OCI-LY7 (cell line): Measurements from ENCODE around the gene HCAR1. TPM values are rescaled to one million over a fixed set of nuclear protein-coding genes. Genes with fewer than 3 reads are reported as not detected.

ENCODE experiments used
- BruUV-seq: library from RNA; stranded (reverse); fragments of 400-500 nt; replicated peaks from 2 replicates; lab custom pipeline; 2021; lab: Mats Ljungman, UMichigan
- CTCF ChIA-PET: fragments of 300-600 bp; sonication (Branson Sonifier 250); formaldehyde crosslinking; loops from one replicate; lab custom pipeline; 2022; ENCODE audit warnings: antibody characterized with exemption; ENCODE audit not compliant: unreplicated experiment; lab: Charles Lee
- POLR2A ChIA-PET: fragments of 300-600 bp; sonication (Branson Sonifier 250); formaldehyde crosslinking; loops from one replicate; lab custom pipeline; 2022; ENCODE audit warnings: antibody characterized with exemption; lab: Charles Lee
- DNase-seq: peaks from one replicate; pipeline ENCODE4 v3.0.0-alpha.2; 2015; ENCODE audit warnings: low spot score
- H2AFZ ChIP-seq: fragments of 200-600 bp; sonication (generic), shearing (Covaris generic); 2 replicates; pipeline ENCODE4 v1.6.1; 2014; ENCODE audit warnings: mild to moderate bottlenecking, antibody characterized with exemption, low read length, moderate library complexity
- H3K27ac ChIP-seq: fragments of 200-600 bp; sonication (generic); 2 replicates; pipeline ENCODE4 v1.5.1; 2014; ENCODE audit warnings: mixed run types, low read depth, mild to moderate bottlenecking, moderate library complexity, low read length, inconsistent platforms; ENCODE audit not compliant: poor library complexity, severe bottlenecking
- H3K36me3 ChIP-seq: fragments of 200-600 bp; sonication (generic); 2 replicates; pipeline ENCODE4 v1.6.1; 2014; ENCODE audit warnings: mild to moderate bottlenecking, antibody characterized with exemption, low read length, moderate library complexity, mixed read lengths; ENCODE audit not compliant: insufficient read depth
- H3K4me1 ChIP-seq: fragments of 200-600 bp; sonication (generic); 2 replicates; pipeline ENCODE4 v1.5.1; 2014; ENCODE audit warnings: mild to moderate bottlenecking, low read length; ENCODE audit not compliant: insufficient read depth, poor library complexity, severe bottlenecking
- H3K4me2 ChIP-seq: fragments of 200-600 bp; sonication (generic); 2 replicates; pipeline ENCODE4 v1.6.1; 2014; ENCODE audit warnings: mild to moderate bottlenecking, low read length
- H3K4me3 ChIP-seq: fragments of 200-600 bp; sonication (generic); 2 replicates; pipeline ENCODE4 v1.5.1; 2014; ENCODE audit warnings: mild to moderate bottlenecking, low read depth, low read length; ENCODE audit not compliant: poor library complexity, severe bottlenecking
- H3K79me2 ChIP-seq: fragments of 200-600 bp; sonication (generic); 2 replicates; pipeline ENCODE4 v1.6.1; 2016; ENCODE audit warnings: low read depth, mild to moderate bottlenecking, low read length, moderate library complexity, mixed read lengths; ENCODE audit not compliant: insufficient read depth
- H3K9me2 ChIP-seq: fragments of 200-600 bp; sonication (generic); 2 replicates; pipeline ENCODE4 v1.6.1; 2016; ENCODE audit warnings: mild to moderate bottlenecking, low read length, mixed read lengths; ENCODE audit not compliant: insufficient read depth
- H3K9me3 ChIP-seq: fragments of 200-600 bp; sonication (generic); 2 replicates; pipeline ENCODE4 v1.6.1; 2014; ENCODE audit warnings: mild to moderate bottlenecking, mixed run types, low read length, mixed read lengths
- H4K20me1 ChIP-seq: fragments of 200-600 bp; sonication (generic); 2 replicates; pipeline ENCODE4 v1.6.1; 2014; ENCODE audit warnings: mild to moderate bottlenecking, antibody characterized with exemption, low read length, moderate library complexity, mixed read lengths; ENCODE audit not compliant: insufficient read depth
- EZH2phosphoT487 ChIP-seq: fragments of 200-600 bp; sonication (generic); IDR thresholded peaks from 2 replicates; pipeline ENCODE4 v1.6.1; 2018; ENCODE audit warnings: low read depth, borderline replicate concordance, mild to moderate bottlenecking, mixed run types, antibody characterized with exemption, low read length, moderate library complexity, mixed read lengths
- intact Hi-C: fragments of 100-400 bp; cut with micrococcal nuclease; formaldehyde crosslinking; loops from one replicate; pipeline ENCODE4 v1.10.0; 2022; ENCODE audit not compliant: unreplicated experiment
- total RNA-seq, 2 experiments: library from RNA; depleted of rRNA in 1 of 2; stranded (reverse); fragments of >200 nt in 1 of 2; shearing (Covaris generic) in 1 of 2; gene quantifications; 2 replicates each; pipeline ENCODE4 v1.2.3, GENCODE V29; 2014 to 2022
- TF ChIP-seq, protein P1 (sequence below): fragments of 200-600 bp; sonication (generic); conservative IDR thresholded peaks from 2 replicates; pipeline ENCODE4 v1.5.1; 2014; ENCODE audit warnings: mild to moderate bottlenecking, antibody characterized with exemption, low read length, moderate library complexity, mixed read lengths

Gene HCAR1
- total RNA-seq, 2 experiments from 2014 or later: 0.06 TPM; not detected in 1

DNA sequence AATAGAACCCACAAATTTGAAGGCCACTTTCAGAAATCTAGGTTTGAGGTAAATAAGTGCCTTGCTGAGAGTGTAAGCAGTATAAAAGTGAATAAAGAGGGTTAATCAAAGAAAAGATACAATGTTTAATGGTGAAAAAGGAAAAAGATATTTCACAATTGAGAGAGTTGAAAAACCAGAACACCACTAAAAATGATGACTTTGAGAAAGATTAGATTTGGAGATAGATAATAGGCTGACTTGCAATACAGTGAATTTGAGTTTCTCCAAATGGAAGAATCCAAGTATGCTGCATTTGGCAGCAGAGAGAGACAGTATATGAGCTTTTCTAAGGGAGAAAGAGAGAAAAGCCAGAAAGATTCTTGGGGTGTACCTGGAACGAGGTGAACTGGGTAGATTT, 24.1 kb upstream of the HCAR1 start:
- Histone ChIP-seq H3K36me3 (peaks cover 63% of the 10 kb centered on the region), H3K9me3 (no peaks in the 10 kb centered on the region; the same call in 1 of the 2 replicates), H3K4me1 (peaks cover 42% of the 10 kb centered on the region), H3K4me2 (peak overlapping the region; percentile 96), H3K27ac (no peak overlapping the region), H3K79me2 (peaks cover 63% of the 10 kb centered on the region), H2AFZ (no peak overlapping the region), H3K9me2 (no peaks in the 10 kb centered on the region), H3K4me3 (no peak overlapping the region), H4K20me1 (peaks cover 11% of the 10 kb centered on the region; the same call in 1 of the 2 replicates)
- intact Hi-C loops: no loop called here
- BruUV-seq: no TSS peak
- POLR2A ChIA-PET: no interaction called here
- TF ChIP-seq EZH2phosphoT487: no peak
- TF ChIP-seq, protein P1, sequence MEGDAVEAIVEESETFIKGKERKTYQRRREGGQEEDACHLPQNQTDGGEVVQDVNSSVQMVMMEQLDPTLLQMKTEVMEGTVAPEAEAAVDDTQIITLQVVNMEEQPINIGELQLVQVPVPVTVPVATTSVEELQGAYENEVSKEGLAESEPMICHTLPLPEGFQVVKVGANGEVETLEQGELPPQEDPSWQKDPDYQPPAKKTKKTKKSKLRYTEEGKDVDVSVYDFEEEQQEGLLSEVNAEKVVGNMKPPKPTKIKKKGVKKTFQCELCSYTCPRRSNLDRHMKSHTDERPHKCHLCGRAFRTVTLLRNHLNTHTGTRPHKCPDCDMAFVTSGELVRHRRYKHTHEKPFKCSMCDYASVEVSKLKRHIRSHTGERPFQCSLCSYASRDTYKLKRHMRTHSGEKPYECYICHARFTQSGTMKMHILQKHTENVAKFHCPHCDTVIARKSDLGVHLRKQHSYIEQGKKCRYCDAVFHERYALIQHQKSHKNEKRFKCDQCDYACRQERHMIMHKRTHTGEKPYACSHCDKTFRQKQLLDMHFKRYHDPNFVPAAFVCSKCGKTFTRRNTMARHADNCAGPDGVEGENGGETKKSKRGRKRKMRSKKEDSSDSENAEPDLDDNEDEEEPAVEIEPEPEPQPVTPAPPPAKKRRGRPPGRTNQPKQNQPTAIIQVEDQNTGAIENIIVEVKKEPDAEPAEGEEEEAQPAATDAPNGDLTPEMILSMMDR: no peak
- CTCF ChIA-PET: no interaction called here
- DNase-seq: no peak

DNA sequence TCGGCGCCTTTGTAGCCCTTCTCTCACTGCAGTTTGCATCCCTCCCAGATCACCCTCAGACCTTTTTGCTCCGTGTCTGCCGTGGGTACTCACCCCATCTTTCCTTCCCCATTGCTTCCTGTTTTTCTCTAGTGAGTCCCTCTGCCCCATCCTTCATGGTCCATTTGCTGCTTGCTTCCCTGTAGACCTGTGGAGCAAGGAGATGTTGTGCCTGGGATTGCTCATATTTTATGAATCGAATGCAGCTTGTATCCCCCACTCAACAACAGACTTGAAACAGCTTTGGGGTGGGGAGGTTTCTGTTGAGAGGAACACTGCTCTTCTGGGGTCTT, 22.6 kb upstream of the HCAR1 start:
- BruUV-seq: no TSS peak
- DNase-seq: peak; percentile 34
- ChIA-PET POLR2A (interaction anchor here (0.6 to 1.6 kb wide), 4 partner anchors 20 to 141 kb away, joined by 3 to 9 read pairs (median 4); no protein-coding TSS in a partner anchor), CTCF (interaction anchor here (1.3 kb wide), 1 partner anchor 115 kb away, joined by 4 read pairs; no protein-coding TSS in a partner anchor)
- peak overlapping the region; percentile 96 for H3K4me2 ChIP-seq
- peaks cover 48% of the 10 kb centered on the region for H3K36me3 ChIP-seq
- no peaks in the 10 kb centered on the region; the same call in 1 of the 2 replicates for H3K9me3 ChIP-seq
- H3K79me2 ChIP-seq: peaks cover 49% of the 10 kb centered on the region
- H3K9me2 ChIP-seq: no peaks in the 10 kb centered on the region
- TF ChIP-seq, protein P1: no peak
- TF ChIP-seq EZH2phosphoT487: no peak
- peak overlapping the region; percentile 49; the same call in 1 of the 2 replicates for H2AFZ ChIP-seq
- H4K20me1 ChIP-seq: peaks cover 10% of the 10 kb centered on the region; the same call in 1 of the 2 replicates
- H3K4me1 ChIP-seq: peaks cover 44% of the 10 kb centered on the region
- H3K4me3 ChIP-seq: peak overlapping the region; percentile 92
- intact Hi-C loops: loop anchor here (2.0 kb wide), 4 partner anchors 114 to 416 kb away; partner anchors contain the start of genes KNTC1 and RSRC2
- H3K27ac ChIP-seq: peak overlapping the region; percentile 62
